Endothelial cell of umbilical vein (primary cell): Measurements from ENCODE around the gene CD5L. TPM values are rescaled to one million over a fixed set of nuclear protein-coding genes. Genes with fewer than 3 reads are reported as not detected.

Experiments used
- Bru-seq: library from RNA; stranded (reverse); fragments of 400-500 nt; gene quantifications from one replicate; lab custom pipeline; 2021; lab: Mats Ljungman, UMichigan
- BruChase-seq, 2 experiments: library from RNA; stranded (reverse); fragments of 400-500 nt; gene quantifications; one replicate each; lab custom pipeline; 2021; lab: Mats Ljungman, UMichigan
- BruUV-seq: library from RNA; stranded (reverse); fragments of 400-500 nt; replicated peaks from 2 replicates; lab custom pipeline; 2021; lab: Mats Ljungman, UMichigan
- CTCF ChIA-PET: fragments of 300-600, 350-600 bp; sonication (Branson Sonifier 250); formaldehyde crosslinking; loops from one replicate; lab custom pipeline; 2021; ENCODE audit warnings: antibody characterized with exemption, inconsistent platforms; lab: Charles Lee
- POLR2A ChIA-PET: fragments of 300-600, 350-600 bp; sonication (Branson Sonifier 250); formaldehyde crosslinking; loops from one replicate; lab custom pipeline; 2021; ENCODE audit warnings: antibody characterized with exemption, inconsistent platforms; lab: Charles Lee
- DNase-seq: peaks from one replicate; pipeline ENCODE4 v3.0.0-alpha.2; 2011; ENCODE audit warnings: low read depth, low spot score
- FAIRE-seq: peaks from 2 replicates; lab custom pipeline; 2011; peaks lifted over from hg19 to GRCh38; lab: Jason Lieb, UNC
- H2AFZ ChIP-seq: 2 replicates; pipeline ENCODE4 v1.6.0; 2012; ENCODE audit warnings: low read depth, low read length, control low read depth, inconsistent platforms
- H3K27ac ChIP-seq: 2 replicates; pipeline ENCODE4 v1.5.1; 2011; ENCODE audit warnings: low read depth, mild to moderate bottlenecking, control low read depth, low read length, moderate library complexity; ENCODE audit not compliant: insufficient read depth
- H3K27me3 ChIP-seq, 2 experiments: 2 replicates each; pipeline versions ENCODE4 v1.6.0 to v1.6.1; 2011; ENCODE audit warnings: low read length in 2 of 2, mixed read lengths in 1 of 2; ENCODE audit not compliant: control insufficient read depth in 2 of 2, insufficient read depth in 2 of 2
- H3K36me3 ChIP-seq, 2 experiments: 2 replicates in 1 of 2; 3 replicates in 1 of 2; pipeline ENCODE4 v1.5.1; 2011; ENCODE audit warnings: low read length in 2 of 2, mild to moderate bottlenecking in 1 of 2, moderate library complexity in 1 of 2; ENCODE audit not compliant: control insufficient read depth in 2 of 2, insufficient read depth in 2 of 2; ENCODE audit errors: extremely low read depth in 1 of 2
- H3K4me1 ChIP-seq: 3 replicates; pipeline ENCODE4 v1.5.1; 2011; ENCODE audit warnings: mild to moderate bottlenecking, low read length; ENCODE audit not compliant: control insufficient read depth, insufficient read depth; ENCODE audit errors: extremely low read depth
- H3K4me2 ChIP-seq: 2 replicates; pipeline ENCODE4 v1.6.1; 2011; ENCODE audit warnings: low read length, control low read depth, mixed read lengths; ENCODE audit not compliant: insufficient read depth
- H3K4me3 ChIP-seq, 3 experiments: fragments of 200-600 bp in 1 of 3; sonication (generic), shearing (Covaris generic) in 1 of 3; replicated peaks in 1 of 3; 2 replicates each; pipeline ENCODE4 v1.5.1; 2011 to 2016; ENCODE audit warnings: control low read depth in 3 of 3, low read length in 3 of 3, mild to moderate bottlenecking in 2 of 3, inconsistent platforms in 1 of 3, low read depth in 1 of 3, moderate library complexity in 1 of 3; ENCODE audit not compliant: insufficient read depth in 1 of 3
- H3K79me2 ChIP-seq: 2 replicates; pipeline ENCODE4 v1.6.0; 2012; ENCODE audit warnings: low read length, inconsistent platforms; ENCODE audit not compliant: control insufficient read depth, insufficient read depth
- H3K9ac ChIP-seq: replicated peaks from 2 replicates; pipeline ENCODE3; 2011; ENCODE audit warnings: low read length, control low read depth; ENCODE audit not compliant: insufficient read depth; ENCODE audit errors: extremely low read depth
- H3K9me1 ChIP-seq: replicated peaks from 3 replicates; pipeline ENCODE4 v1.6.0; 2011; ENCODE audit warnings: mild to moderate bottlenecking, low read length; ENCODE audit not compliant: control insufficient read depth, insufficient read depth; ENCODE audit errors: extremely low read depth
- H3K9me3 ChIP-seq: replicated peaks from 2 replicates; pipeline ENCODE4 v1.5.1; 2012; ENCODE audit warnings: low read length, inconsistent platforms; ENCODE audit not compliant: control insufficient read depth, insufficient read depth
- H4K20me1 ChIP-seq: replicated peaks from 2 replicates; pipeline ENCODE3; 2011; ENCODE audit warnings: mild to moderate bottlenecking, low read length; ENCODE audit not compliant: control insufficient read depth, insufficient read depth; ENCODE audit errors: extremely low read depth
- CTCF ChIP-seq, 2 donors: IDR thresholded peaks; 1 replicate in 1 of 2; 2 replicates in 1 of 2; pipeline ENCODE4 v1.5.1; 2011; ENCODE audit warnings: low read length in 2 of 2, mild to moderate bottlenecking in 2 of 2, moderate library complexity in 2 of 2, control low read depth in 1 of 2, inconsistent platforms in 1 of 2, low read depth in 1 of 2; ENCODE audit not compliant: insufficient read depth in 1 of 2; ENCODE audit errors: extremely low read depth in 1 of 2
- EZH2 ChIP-seq: IDR thresholded peaks from 2 replicates; pipeline ENCODE4 v1.6.1; 2012; ENCODE audit warnings: borderline replicate concordance, low read depth, mild to moderate bottlenecking, moderate library complexity, low read length, inconsistent platforms; ENCODE audit not compliant: severe bottlenecking
- FOS ChIP-seq: IDR thresholded peaks from 2 replicates; pipeline ENCODE4 v1.6.1; 2011; ENCODE audit warnings: mild to moderate bottlenecking, low read length, moderate library complexity, borderline replicate concordance; ENCODE audit not compliant: insufficient read depth
- GATA2 ChIP-seq: IDR thresholded peaks from 2 replicates; pipeline ENCODE4 v1.7.0; 2011; ENCODE audit warnings: low read depth, mild to moderate bottlenecking, moderate library complexity, mixed read lengths, low read length; ENCODE audit not compliant: insufficient read length, insufficient read depth
- JUN ChIP-seq: IDR thresholded peaks from 2 replicates; pipeline ENCODE4 v1.6.1; 2011; ENCODE audit warnings: borderline replicate concordance, low read depth; ENCODE audit not compliant: insufficient read length, insufficient read depth
- MAX ChIP-seq: IDR thresholded peaks from 2 replicates; pipeline ENCODE4 v1.6.1; 2011; ENCODE audit not compliant: insufficient read depth, insufficient read length
- MYC ChIP-seq: IDR thresholded peaks from one replicate; pipeline ENCODE4 v1.6.1; 2011; ENCODE audit warnings: mild to moderate bottlenecking, low read depth, low read length
- POLR2A ChIP-seq: IDR thresholded peaks from 2 replicates; pipeline ENCODE4 v1.6.1; 2012; ENCODE audit warnings: low read depth, mild to moderate bottlenecking, control low read depth, low read length
- POLR2AphosphoS5 ChIP-seq: IDR thresholded peaks from 2 replicates; pipeline ENCODE4 v1.6.1; 2012; ENCODE audit warnings: low read depth, mild to moderate bottlenecking, control low read depth, low read length, moderate library complexity; ENCODE audit not compliant: insufficient read depth
- dilution Hi-C: fragments of 300-500 bp; cut with MboI; formaldehyde crosslinking; loops from one replicate; pipeline ENCODE4 v1.15.0; 2019; ENCODE audit warnings: low sequenced_read_pairs; ENCODE audit not compliant: extremely low pct_ligation_motif_present
- intact Hi-C: fragments of 100-400 bp; cut with micrococcal nuclease; formaldehyde crosslinking; loops from one replicate; pipeline ENCODE4 v1.10.0; 2022
- long read RNA-seq: library from polyadenylated mRNA; stranded (forward); transcript quantifications from one replicate; pipeline ENCODE4 v2.0.0, GENCODE V29; 2021
- polyA minus RNA-seq, 3 experiments: library from RNA; depleted of rRNA, polyadenylated mRNA; stranded (reverse); fragments of >200 nt; gene quantifications; 1 replicate in 1 of 3; 2 replicates in 2 of 3; pipeline ENCODE4 v1.2.3, GENCODE V29; 2011
- polyA plus RNA-seq, 4 experiments: library from polyadenylated mRNA; depleted of rRNA in 3 of 4; stranded (reverse) in 3 of 4; unstranded in 1 of 4; fragments of >200 nt; gene quantifications; 2 replicates each; pipeline versions ENCODE4 v1.2.1 to v1.2.3, GENCODE V29; 2011 to 2012; ENCODE audit warnings: missing spikeins in 1 of 4
- total RNA-seq: library from RNA; stranded (reverse); gene quantifications from 2 replicates; pipeline ENCODE4 v1.2.3, GENCODE V29; 2021

The CD5L gene
- total RNA-seq (not detected in 2 replicates), polyA plus RNA-seq (not detected in 2 replicates), polyA minus RNA-seq (not detected in 2 replicates), Bru-seq, nascent RNA (not detected), BruChase-seq, experiment 1, labeled RNA remaining after a 6-hour chase (not detected), BruChase-seq, experiment 2, labeled RNA remaining after a 2-hour chase (not detected)
- polyA plus RNA-seq (2011; cell fraction: cytosol; rRNA removed), result not detected in 2 replicates
- not detected in 2 replicates for polyA plus RNA-seq (2011; cell fraction: nucleus; rRNA removed)
- polyA plus RNA-seq (2012), result not detected in 2 replicates
- polyA minus RNA-seq (2011; cell fraction: cytosol; rRNA and poly(A)+ RNA removed), result not detected
- not detected in 2 replicates for polyA minus RNA-seq (2011; cell fraction: nucleus; rRNA and poly(A)+ RNA removed)
- long read RNA-seq, result 0 reads

GRCh38 chr1:157841708-157842107 lies at the start of gene CD5L:
CD5L (minus strand) TSS chr1:157841808; CDS start chr1:157841701, 107 bp downstream.
- POLR2A ChIA-PET, result no interaction called here
- H3K4me3 ChIP-seq, result no peak within 1 kb of the TSS
- H3K4me1 ChIP-seq, result no peaks in the 10 kb centered on the region
- no peak within 1 kb of the TSS for H3K4me2 ChIP-seq
- CTCF ChIA-PET, result no interaction called here
- H3K36me3 ChIP-seq, result no peaks in the 10 kb centered on the region
- H2AFZ ChIP-seq, result no peak within 1 kb of the TSS
- dilution Hi-C loops (no loop called here), intact Hi-C loops (no loop called here)
- H3K9me1 ChIP-seq, result no peaks in the 10 kb centered on the region
- FAIRE-seq (no peak), DNase-seq (no peak)
- H3K9ac ChIP-seq, result no peak within 1 kb of the TSS
- no peaks in the 10 kb centered on the region for H3K79me2 ChIP-seq
- H3K27ac ChIP-seq, result no peak within 1 kb of the TSS
- H4K20me1 ChIP-seq, result no peaks in the 10 kb centered on the region
- BruUV-seq, result no TSS peak
- TF ChIP-seq EZH2 (no peak), POLR2A (no peak), GATA2 (no peak), JUN (no peak), MYC (no peak), CTCF (IDR thresholded peaks at IDR 0.05; ENCODE audit: extremely low read depth in 1 of 2, insufficient read depth in 1 of 2, low read depth in 1 of 2, low read length in 2 of 2) (no peak), MAX (no peak), POLR2AphosphoS5 (no peak), FOS (no peak)
- no peaks in the 10 kb centered on the region for H3K27me3 ChIP-seq
- no peaks in the 10 kb centered on the region for H3K9me3 ChIP-seq
